Measurements from ENCODE around the gene PSMD1.
"Not testable (repeated sequence)": the region's sequence is repeated elsewhere in the genome, so short reads cannot be mapped to it uniquely, and the experiment has no call there.

PSMD1 gene

DNA sequence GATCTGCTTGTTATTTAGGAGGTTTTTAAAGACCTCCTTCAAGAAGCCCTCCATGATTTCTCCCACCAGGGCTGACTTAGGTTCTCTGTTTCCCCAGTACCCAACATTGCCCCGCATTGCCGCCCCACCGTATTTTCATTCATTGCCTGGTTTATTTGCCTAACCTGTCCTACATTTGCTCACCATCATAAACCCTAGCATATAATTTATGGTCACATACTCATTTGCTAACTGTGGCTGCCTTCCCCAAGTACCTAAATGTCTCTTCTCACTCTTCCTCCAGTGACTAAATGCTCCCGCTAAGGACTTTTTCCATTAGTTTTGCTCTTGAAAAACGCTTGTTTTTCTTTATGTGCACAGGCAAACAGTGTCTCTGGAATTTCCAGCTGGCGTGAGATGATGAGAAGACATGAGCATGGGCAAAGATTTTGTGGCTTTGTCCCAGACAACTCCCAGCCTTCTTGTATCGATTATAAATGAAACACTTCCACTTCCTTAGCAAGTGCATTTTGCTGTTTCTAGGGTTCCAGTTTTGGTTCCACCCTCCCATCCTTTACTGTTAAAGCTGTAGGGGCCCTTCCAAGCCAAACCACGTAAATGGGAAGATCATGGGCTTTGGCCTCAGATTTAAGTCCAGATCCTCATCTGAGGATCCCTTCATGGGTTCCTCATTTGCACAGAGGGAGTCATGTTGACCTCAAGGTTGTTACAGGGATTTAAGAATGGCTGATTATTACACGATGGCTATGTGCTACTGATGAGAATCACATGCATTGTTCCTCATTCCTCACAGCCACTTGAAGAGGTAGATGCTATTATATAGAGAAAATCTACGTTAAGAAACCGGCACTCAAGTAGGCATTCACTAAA is 120.7 kb downstream of the PSMD1 start:
- H3K27me3 Mint-ChIP-seq: no peaks in the 10 kb centered on the region
- peaks cover 37% of the 10 kb centered on the region for H3K4me1 Mint-ChIP-seq (ENCODE audit: low read depth)
- intact Hi-C loops (cut with micrococcal nuclease): no loop called here
- no peak overlapping the region for H3K4me3 Mint-ChIP-seq
- peaks cover 9% of the 10 kb centered on the region for H3K9me3 Mint-ChIP-seq
- H3K27ac Mint-ChIP-seq: peak overlapping the region; percentile 1
- peaks cover 43% of the 10 kb centered on the region for H3K36me3 Mint-ChIP-seq (ENCODE audit: low read depth)

DNA sequence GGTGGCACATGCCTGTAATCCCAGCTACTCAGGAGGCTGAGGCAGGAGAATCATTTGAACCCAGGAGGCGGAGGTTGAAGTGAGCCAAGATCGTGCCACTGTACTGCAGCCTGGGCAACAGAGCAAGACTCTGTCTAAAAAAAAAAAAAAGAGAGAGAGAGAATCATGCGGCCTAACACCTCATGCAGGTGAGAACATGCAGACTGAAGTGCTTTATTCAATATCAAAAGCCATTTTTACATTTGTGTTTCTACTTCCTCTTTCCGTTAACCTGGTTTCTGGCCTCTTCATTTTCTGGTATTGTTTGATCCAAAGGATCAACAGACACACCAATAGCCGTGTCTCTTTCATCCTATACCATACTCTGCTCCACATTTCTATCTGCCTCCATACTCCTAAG is 122.1 kb downstream of the PSMD1 start:
- H3K9me3 Mint-ChIP-seq; H3K27ac Mint-ChIP-seq; H3K4me3 Mint-ChIP-seq; H3K27me3 Mint-ChIP-seq; intact Hi-C loops (cut with micrococcal nuclease): not testable (repeated sequence)
- H3K36me3 Mint-ChIP-seq (ENCODE audit: low read depth): peaks cover 33% of the 10 kb centered on the region
- H3K4me1 Mint-ChIP-seq (ENCODE audit: low read depth): peaks cover 46% of the 10 kb centered on the region

DNA sequence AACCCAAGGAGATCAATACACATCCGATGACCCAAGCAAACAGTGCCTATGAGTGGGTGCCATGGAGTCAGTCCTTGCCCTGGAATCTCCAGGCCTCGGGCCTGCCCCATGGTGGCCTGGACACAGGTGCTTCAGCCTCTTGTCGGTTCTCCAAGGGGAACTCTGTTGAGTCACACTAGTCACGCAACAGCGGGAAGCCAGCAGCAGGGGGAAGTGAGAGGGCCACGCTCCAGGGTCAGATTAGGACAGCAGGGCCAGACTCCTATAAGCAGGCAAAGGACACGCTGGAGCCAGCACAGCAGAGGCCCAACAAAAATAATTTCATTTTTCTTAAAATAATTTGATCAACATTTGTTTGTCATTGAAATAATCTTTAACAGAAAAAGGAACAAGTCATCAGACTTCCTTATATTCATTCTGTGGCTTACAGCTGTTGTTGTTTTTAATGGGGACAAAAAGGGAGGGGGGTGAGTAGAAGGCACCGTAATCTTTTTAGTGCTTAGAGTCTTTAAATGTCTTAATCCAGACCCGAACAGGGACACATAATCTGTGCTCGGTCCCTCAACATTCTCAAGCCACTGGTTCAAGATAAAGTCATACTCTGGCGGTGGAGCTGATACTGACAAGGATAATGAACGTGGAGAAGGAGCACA is 125.3 kb downstream of the PSMD1 start:
- Mint-ChIP-seq H3K4me1 (ENCODE audit: low read depth) (peaks cover 54% of the 10 kb centered on the region), H3K9me3 (peaks cover 9% of the 10 kb centered on the region), H3K36me3 (ENCODE audit: low read depth) (peaks cover 10% of the 10 kb centered on the region), H3K27me3 (no peaks in the 10 kb centered on the region), H3K27ac (peak overlapping the region; percentile 81), H3K4me3 (no peak overlapping the region)
- intact Hi-C loops (cut with micrococcal nuclease): no loop called here

DNA sequence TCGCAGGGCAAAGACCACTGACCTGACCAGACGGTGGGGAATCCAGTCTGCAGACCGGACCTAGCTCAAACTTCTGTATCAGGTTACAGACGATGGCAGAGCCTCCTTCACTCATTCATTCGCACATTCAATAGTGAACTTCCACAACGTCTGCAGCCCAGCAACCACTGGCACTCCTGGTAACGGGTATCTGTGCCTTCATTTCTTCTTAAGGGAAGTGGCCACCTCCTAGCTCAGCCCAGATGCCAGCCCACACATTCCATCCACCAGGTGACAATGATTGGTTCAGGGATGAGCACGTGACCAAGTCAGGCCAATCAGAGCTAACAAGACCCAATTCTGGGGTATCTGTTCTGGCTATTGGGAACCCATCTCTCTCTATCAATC is 125.8 kb downstream of the PSMD1 start:
- Mint-ChIP-seq H3K4me1 (ENCODE audit: low read depth) (peaks cover 49% of the 10 kb centered on the region), H3K27me3 (no peaks in the 10 kb centered on the region), H3K27ac (peak overlapping the region; percentile 81), H3K36me3 (ENCODE audit: low read depth) (peaks cover 5% of the 10 kb centered on the region), H3K9me3 (peaks cover 4% of the 10 kb centered on the region), H3K4me3 (no peak overlapping the region)
- intact Hi-C loops (cut with micrococcal nuclease): no loop called here

DNA sequence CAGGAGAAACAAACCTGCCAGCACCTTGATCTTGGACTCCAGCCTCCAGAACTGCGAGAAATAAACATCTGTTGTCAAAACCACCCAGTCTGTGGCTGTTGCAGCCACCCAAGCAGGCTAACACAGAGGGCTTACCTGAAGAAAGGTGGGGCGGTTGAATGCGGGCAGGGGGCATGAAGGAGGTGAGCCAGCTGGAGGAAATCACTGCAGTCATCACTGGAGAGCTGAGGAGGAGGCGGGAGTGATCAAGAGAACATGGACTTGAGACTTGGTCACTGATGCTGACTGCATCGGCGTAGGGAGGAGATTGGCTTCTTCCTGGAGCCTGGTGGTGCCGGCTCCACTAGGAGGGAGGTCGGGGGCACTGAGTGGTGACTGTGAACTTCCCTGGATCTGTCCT is 127.2 kb downstream of the PSMD1 start:
- intact Hi-C loops (cut with micrococcal nuclease): no loop called here
- Mint-ChIP-seq H3K4me3 (no peak overlapping the region), H3K27ac (no peak overlapping the region), H3K27me3 (peaks cover 4% of the 10 kb centered on the region), H3K36me3 (ENCODE audit: low read depth) (no peaks in the 10 kb centered on the region), H3K4me1 (ENCODE audit: low read depth) (peaks cover 46% of the 10 kb centered on the region), H3K9me3 (no peaks in the 10 kb centered on the region)

DNA sequence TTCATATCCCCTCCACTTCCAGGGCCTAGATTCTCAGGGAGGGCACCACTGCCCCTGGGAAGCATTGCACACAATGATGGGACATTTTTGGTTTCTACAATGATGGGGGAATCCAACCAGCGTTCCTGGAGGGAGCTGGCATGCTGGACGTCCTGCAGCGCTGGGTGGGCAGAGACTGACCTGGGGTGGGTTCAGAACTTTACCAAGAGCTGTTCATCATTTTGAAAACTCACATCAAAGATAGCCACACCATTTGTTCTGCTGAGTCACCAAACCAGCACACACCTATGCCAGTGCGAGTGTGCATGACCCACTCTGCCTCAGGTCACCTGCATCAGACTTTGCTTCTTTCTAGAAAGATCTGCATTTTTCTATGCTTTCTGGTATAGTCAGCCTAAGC is 127.7 kb downstream of the PSMD1 start:
- peaks cover 7% of the 10 kb centered on the region for H3K27me3 Mint-ChIP-seq
- intact Hi-C loops (cut with micrococcal nuclease): no loop called here
- H3K4me1 Mint-ChIP-seq (ENCODE audit: low read depth): peaks cover 46% of the 10 kb centered on the region
- no peak overlapping the region for H3K27ac Mint-ChIP-seq
- no peaks in the 10 kb centered on the region for H3K36me3 Mint-ChIP-seq (ENCODE audit: low read depth)
- H3K4me3 Mint-ChIP-seq: no peak overlapping the region
- H3K9me3 Mint-ChIP-seq: no peaks in the 10 kb centered on the region

DNA sequence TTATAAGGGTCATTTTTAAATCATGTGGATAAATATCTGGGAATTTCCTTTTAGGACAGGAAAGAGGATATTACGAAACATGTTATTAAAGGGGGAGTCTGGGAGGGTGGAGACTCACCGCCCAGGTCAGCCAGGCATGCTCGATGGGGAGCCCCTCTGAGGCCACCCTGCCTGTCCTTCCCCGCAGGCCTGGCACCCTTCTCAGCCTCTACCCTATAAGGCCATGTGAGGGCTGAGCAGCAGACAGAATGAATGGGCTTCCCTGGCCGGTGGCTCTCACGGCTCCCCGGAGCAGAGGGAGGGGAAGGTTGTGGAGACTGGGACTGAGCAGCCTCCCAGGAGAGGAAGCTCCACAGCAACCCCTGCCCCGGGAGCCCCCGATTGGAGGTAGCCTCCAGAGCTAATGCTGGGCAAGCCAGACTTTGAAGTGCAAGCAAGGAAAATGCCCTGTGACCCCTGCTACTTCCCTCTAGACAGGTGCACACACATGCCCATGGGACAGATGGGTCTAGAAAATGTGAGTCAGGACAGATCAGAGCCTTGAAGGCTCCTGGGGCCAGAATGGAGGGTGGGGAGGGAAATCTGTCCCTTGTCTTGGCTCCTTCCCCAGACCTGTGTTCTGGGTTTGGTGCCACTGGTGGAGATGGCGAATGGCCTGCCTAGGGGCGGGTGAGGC is 128.5 kb downstream of the PSMD1 start:
- Mint-ChIP-seq H3K4me3 (no peak overlapping the region), H3K9me3 (no peaks in the 10 kb centered on the region), H3K27ac (peak overlapping the region; percentile 20), H3K27me3 (peaks cover 14% of the 10 kb centered on the region), H3K36me3 (ENCODE audit: low read depth) (no peaks in the 10 kb centered on the region), H3K4me1 (ENCODE audit: low read depth) (peaks cover 41% of the 10 kb centered on the region)
- intact Hi-C loops (cut with micrococcal nuclease): no loop called here

DNA sequence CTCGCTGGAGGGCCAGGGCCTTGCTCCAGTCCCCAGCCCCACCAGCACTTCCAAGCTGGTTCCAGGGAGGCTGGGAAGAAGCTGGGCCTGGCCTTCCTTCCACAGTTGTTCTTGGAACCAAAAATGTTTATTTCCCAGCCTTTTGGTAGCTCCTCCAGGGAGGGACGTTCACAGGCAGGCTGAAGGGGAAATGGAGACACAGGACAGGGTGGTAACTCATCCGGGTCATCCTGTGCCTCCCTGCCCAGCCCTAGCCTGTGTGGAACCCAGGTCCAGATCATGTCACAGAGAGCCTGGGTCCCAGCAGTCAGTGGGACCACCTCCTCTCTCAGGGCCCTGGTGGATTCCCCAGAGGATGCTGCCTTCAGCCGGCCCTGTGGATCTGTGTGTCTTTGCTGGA is 129.2 kb downstream of the PSMD1 start:
- no peaks in the 10 kb centered on the region for H3K36me3 Mint-ChIP-seq (ENCODE audit: low read depth)
- peaks cover 41% of the 10 kb centered on the region for H3K4me1 Mint-ChIP-seq (ENCODE audit: low read depth)
- no peaks in the 10 kb centered on the region for H3K9me3 Mint-ChIP-seq
- H3K27me3 Mint-ChIP-seq: peaks cover 21% of the 10 kb centered on the region
- H3K4me3 Mint-ChIP-seq: no peak overlapping the region
- intact Hi-C loops (cut with micrococcal nuclease): no loop called here
- peak overlapping the region; percentile 20 for H3K27ac Mint-ChIP-seq

DNA sequence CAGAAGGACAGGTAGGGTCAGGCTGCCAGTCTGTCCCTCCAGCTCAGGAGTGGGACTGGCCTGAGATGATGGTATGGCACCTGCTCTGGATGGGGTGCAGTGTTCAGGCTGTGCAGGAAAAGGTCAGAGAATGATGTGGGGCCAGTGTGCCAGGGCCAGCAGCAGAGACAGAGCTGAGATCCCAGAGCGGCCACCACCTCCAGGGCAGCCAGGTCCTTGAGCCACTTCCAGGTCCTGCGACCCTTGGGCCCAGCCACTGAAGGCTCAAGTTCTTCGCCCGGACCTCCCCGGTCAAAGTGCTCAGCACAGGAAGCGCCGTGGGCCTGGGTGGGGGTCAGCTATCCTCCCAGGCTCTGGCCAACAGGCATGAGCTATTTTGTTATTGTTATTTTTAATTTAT is 129.7 kb downstream of the PSMD1 start:
- intact Hi-C loops (cut with micrococcal nuclease): no loop called here
- Mint-ChIP-seq H3K4me1 (ENCODE audit: low read depth) (peaks cover 39% of the 10 kb centered on the region), H3K27ac (peak overlapping the region; percentile 20), H3K9me3 (no peaks in the 10 kb centered on the region), H3K36me3 (ENCODE audit: low read depth) (no peaks in the 10 kb centered on the region), H3K4me3 (no peak overlapping the region), H3K27me3 (peaks cover 26% of the 10 kb centered on the region)

DNA sequence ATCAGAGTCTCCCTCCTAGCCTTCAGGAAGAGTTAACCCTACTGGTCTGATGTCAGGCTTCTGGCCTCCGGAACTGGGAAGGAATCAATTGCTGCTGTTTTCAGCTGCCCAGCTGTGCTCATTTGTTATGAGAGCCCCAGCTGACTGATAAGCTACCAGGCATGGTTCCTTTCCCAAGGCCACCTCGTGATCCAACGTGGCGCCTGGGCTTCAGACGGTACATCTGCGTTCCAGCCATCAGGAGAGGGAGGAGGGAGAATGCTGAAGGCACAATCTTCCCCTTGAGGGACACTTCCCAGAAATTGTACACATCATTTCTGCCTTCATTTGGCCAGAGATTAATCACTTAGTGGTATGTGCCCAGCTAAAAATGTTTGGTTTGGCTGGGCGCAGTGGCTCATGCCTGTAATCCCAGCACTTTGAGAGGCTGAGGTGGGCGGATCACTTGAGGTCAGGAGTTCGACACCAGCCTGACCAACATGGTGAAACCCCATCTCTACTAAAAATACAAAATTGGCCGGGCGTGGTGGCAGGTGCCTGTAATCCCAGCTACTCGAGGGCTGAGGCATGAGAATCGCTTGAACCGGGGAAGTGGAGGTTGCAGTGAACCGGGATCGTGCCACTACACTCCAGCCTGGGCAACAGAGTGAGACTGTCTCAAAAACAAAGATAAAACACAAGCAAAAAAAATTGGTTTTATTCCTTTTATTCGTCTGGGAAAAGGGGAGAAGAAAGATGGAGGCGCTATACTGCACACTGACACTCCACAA is 131.3 kb downstream of the PSMD1 start:
- Mint-ChIP-seq H3K36me3 (ENCODE audit: low read depth) (no peaks in the 10 kb centered on the region), H3K27ac (no peak overlapping the region), H3K9me3 (no peaks in the 10 kb centered on the region), H3K4me1 (ENCODE audit: low read depth) (peaks cover 23% of the 10 kb centered on the region), H3K4me3 (no peak overlapping the region), H3K27me3 (peaks cover 40% of the 10 kb centered on the region)
- intact Hi-C loops (cut with micrococcal nuclease): no loop called here

DNA sequence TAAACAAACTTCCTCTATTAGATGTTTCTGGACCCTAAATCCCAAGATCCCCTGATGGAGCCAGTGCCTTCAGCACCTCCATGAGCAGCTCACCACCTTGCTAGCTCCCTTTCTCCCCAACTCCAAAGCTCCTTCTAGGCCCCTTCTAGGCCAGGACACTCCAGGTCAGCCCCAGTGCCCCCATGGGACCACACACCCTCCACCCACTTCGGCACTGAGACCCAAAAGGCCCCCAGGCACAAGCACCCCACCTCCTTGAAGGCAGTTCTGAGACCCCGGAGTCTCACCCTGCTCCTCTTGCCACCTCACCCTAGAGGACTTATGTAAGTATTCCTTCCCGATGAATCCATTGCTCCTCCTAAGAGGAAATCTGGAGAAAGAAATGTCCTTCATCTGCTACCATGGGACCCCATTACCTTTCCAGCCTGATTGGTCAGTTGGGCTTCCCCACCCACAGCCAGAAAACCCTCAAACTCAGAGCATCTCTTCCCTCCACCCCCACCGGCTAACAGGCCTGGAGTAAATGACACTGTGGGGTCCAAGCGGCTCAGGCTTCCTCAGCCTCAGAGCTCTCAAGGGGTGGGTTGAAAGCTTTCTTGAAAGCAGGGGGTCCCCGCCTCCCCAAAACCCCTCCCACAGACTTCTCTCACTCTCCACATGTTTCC is 132.0 kb downstream of the PSMD1 start:
- no peak overlapping the region for H3K4me3 Mint-ChIP-seq
- H3K27me3 Mint-ChIP-seq: peaks cover 40% of the 10 kb centered on the region
- no peaks in the 10 kb centered on the region for H3K9me3 Mint-ChIP-seq
- intact Hi-C loops (cut with micrococcal nuclease): no loop called here
- peaks cover 20% of the 10 kb centered on the region for H3K4me1 Mint-ChIP-seq (ENCODE audit: low read depth)
- H3K27ac Mint-ChIP-seq: no peak overlapping the region
- H3K36me3 Mint-ChIP-seq (ENCODE audit: low read depth): no peaks in the 10 kb centered on the region

DNA sequence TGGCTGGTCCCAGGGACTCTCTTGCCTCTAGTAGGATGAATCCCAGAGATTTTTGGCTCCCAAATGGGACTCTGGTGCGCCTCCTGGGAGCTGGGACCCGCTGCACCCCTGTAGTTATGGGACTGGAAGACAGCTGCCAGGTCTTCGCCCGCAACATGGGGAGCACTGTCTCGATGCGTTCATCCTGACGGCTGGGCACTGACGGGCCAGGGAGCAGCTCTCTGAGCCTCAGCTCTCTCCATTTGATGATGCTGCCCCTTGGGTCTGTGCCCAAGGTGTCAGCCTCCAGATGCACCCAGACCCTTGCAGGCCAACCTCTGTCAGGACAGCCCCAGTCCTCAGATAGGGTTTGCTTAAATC is 132.5 kb downstream of the PSMD1 start:
- no peak overlapping the region for H3K27ac Mint-ChIP-seq
- no peak overlapping the region for H3K4me3 Mint-ChIP-seq
- peaks cover 15% of the 10 kb centered on the region for H3K4me1 Mint-ChIP-seq (ENCODE audit: low read depth)
- intact Hi-C loops (cut with micrococcal nuclease): no loop called here
- H3K9me3 Mint-ChIP-seq: no peaks in the 10 kb centered on the region
- no peaks in the 10 kb centered on the region for H3K36me3 Mint-ChIP-seq (ENCODE audit: low read depth)
- peaks cover 41% of the 10 kb centered on the region for H3K27me3 Mint-ChIP-seq
